CD4-positive, alpha-beta T cell treated with Interleukin-1 beta for 1 hour (primary cell): Measurements from ENCODE around the gene MUC4.
A peak's percentile ranks its signal among the peaks of the same experiment; 100 is the strongest.
"Not testable (repeated sequence)": the region's sequence is repeated elsewhere in the genome, so short reads cannot be mapped to it uniquely, and the experiment has no call there.

Source experiments
- DNase-seq, 2 donors: peaks; one replicate each; pipeline ENCODE4 v3.0.0-alpha.2; 2020 to 2022

The MUC4 gene

GRCh38 chr3:195836476-195837135 lies 24.9 kb upstream of the MUC4 start:
- DNase-seq: no peak

- no peak for DNase-seq
Observed at GRCh38 chr3:195835791-195836190, 24.1 kb upstream of the MUC4 start.

GRCh38 chr3:195834675-195835583 lies 23.2 kb upstream of the MUC4 start:
- DNase-seq: no peak

GRCh38 chr3:195829897-195830254 lies 18.1 kb upstream of the MUC4 start:
- no peak for DNase-seq

GRCh38 chr3:195828762-195829161 lies 17.0 kb upstream of the MUC4 start:
- no peak for DNase-seq

- DNase-seq: no peak
Observed at GRCh38 chr3:195825857-195826804, 14.4 kb upstream of the MUC4 start.

- DNase-seq: no peak
Observed at GRCh38 chr3:195825191-195825588, 13.5 kb upstream of the MUC4 start.

- DNase-seq: not testable (repeated sequence)
Observed at GRCh38 chr3:195824425-195825190, 12.9 kb upstream of the MUC4 start.

GRCh38 chr3:195823999-195824398 lies 12.3 kb upstream of the MUC4 start:
- no peak for DNase-seq

GRCh38 chr3:195823280-195823679 lies 11.6 kb upstream of the MUC4 start:
- DNase-seq: no peak

- no peak for DNase-seq
Observed at GRCh38 chr3:195822131-195822696, 10.5 kb upstream of the MUC4 start.

GRCh38 chr3:195821403-195822130 lies 9.8 kb upstream of the MUC4 start:
- DNase-seq: no peak

GRCh38 chr3:195820901-195821300 lies 9.2 kb upstream of the MUC4 start:
- DNase-seq: no peak

- DNase-seq: no peak
Observed at GRCh38 chr3:195820186-195820585, 8.5 kb upstream of the MUC4 start.

GRCh38 chr3:195818301-195818700 lies 6.6 kb upstream of the MUC4 start:
- no peak for DNase-seq

GRCh38 chr3:195817578-195818135 lies 5.9 kb upstream of the MUC4 start:
- no peak for DNase-seq

- DNase-seq: not testable (repeated sequence)
Observed at GRCh38 chr3:195816276-195816913, 4.7 kb upstream of the MUC4 start.

GRCh38 chr3:195815169-195815771 lies 3.5 kb upstream of the MUC4 start:
- DNase-seq: peak; percentile 9 to 21

- no peak for DNase-seq
Observed at GRCh38 chr3:195813916-195814640, 2.3 kb upstream of the MUC4 start.
